Eye (tissue), 1 donor: ENCODE data around the gene B4GALT7.
"Not testable (repeated sequence)": the region's sequence is repeated elsewhere in the genome, so short reads cannot be mapped to it uniquely, and the experiment has no call there.

Source experiments
- DNase-seq: peaks from one replicate; pipeline ENCODE4 v3.0.0-alpha.2; 2015

Gene B4GALT7, protein sequence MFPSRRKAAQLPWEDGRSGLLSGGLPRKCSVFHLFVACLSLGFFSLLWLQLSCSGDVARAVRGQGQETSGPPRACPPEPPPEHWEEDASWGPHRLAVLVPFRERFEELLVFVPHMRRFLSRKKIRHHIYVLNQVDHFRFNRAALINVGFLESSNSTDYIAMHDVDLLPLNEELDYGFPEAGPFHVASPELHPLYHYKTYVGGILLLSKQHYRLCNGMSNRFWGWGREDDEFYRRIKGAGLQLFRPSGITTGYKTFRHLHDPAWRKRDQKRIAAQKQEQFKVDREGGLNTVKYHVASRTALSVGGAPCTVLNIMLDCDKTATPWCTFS

DNA sequence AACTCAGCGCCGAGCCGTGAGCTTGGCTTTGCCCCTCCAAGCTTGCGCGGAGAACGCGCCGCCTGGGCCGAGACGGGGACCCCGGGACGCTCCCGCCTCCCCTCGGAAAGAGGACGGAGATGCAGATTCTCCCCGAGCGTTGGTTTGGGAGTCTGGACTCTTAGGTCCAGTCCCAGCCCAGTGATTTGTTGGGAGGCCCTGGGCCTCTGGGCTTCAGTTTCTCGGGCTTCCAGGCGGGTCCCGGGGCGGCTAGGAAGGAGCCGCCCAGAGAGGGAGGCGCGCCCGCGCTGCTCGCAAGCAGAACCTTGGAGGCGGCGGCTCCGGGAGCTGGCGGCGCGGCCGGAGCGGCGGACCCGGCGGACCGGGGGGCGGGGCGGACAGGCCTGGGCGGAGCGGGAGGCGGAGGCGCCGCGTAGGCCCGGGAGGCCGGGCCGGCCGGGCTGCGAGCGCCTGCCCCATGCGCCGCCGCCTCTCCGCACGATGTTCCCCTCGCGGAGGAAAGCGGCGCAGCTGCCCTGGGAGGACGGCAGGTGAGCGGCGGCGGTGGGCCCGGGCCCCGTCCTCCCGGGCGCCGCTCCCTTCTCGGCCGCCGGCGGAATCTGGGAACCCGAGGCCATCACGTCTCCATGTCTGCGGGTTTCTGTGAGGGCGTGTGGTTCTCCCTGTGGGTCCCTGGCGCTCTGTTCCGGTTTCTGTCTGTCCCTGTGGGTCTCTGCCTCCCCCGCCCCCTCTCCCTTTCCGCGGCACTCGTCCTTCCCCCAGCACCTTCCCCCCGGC, at the start of gene B4GALT7:
Gene B4GALT7, plus strand, starts transcription at position 402 of the 777 bp plus-strand sequence. Its CDS starts 79 bp downstream, at position 481.
- DNase-seq = peak; percentile 92

DNA sequence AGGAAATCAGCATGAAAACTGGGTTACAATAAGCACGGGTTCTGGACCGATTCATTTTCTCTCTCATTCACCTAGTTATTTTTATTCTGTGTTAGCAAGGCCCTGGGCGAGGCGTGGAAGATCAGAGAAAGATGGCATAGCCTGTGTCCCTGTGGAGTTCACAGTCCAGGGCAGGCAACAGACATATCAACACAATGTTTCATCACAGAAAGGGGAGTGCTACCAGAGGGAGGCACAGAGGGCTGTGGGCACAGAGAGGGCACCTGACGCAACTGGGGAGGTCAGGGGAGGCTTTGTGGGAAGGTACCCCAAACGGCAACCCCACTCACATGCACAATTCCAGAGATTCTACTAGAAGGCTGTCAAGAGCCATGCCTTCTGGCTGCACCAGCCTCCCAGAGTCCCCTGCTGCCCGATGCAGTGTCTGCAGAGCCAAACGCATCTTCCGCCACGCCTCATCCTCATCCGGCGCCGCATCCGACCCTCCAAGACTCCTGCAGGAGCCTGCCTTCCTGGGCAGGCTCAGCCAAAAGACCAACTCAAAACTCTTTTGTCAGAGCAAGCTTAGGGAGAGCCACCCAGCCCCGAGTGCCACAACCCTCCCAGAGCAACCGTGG, 47.0 kb upstream of the B4GALT7 start:
- DNase-seq = peak; percentile 33

DNA sequence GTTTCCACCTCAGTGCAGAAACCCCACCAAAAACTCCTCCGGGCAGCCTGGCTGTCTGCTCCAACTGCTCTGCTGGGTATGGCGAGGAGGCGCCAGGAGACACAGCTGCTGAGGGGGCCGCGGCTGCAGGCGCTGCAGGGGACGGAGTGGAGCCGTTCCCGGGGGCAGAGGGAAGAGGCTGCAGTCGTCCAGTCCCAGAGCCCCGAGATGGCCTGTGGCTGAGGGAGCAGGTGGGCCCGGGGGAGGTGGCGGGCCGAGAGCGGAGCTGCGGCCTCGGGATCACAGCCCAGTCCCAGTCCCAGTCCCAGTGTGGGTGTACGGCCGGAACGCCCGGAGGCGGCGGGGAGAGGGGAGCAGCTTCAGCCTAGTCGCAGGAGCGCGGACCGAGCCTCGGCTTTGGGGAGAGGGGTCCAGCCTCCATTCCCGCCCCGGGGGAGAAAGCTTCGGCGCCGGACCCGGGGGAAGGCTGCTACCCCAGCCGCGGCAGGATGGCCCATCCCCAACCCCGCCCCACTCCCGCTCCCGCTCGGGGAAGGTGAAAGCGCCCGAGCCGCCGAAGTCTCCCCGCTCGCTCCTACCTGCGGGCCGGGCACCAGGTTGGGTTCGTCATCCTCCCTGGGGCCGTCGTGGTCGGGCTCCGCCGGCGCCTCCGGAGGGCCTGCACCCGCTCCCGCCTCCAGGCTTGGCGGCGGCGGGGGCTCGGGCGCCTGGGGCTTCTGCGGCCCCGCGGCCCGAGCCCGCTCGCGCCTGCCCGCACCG, 46.1 kb upstream of the B4GALT7 start:
- peak; percentile 69 for DNase-seq

DNA sequence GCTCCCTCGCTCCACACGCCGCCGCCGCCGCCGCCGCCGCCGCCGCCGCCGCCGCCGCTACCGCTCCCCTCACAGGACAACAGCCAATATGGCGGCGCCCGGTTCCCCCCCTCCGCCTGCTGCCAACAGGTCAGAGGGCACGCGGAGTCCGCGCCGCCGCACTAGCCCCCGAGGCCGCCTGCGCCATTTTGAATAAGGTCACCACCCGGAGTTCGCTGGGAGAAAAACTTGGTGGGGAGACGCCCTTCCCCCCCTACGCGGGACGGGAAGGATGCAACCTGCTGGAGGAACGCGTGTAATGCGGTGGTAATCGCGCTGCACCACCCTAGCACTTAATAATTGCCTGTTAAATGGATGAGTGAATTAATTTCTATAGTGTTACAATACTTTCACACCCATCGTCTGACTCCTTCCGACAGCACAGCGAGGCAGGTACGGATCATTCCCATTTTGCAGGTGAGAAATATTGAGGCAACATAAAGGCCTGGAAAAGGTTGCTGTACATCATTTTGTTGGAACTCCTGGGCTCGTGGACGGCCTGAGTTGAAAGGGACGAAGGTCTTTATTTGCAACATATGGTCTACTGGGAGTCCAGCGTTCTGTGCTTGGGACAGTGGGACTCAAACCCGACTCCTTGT, 45.3 kb upstream of the B4GALT7 start, which contains the start of gene FAM193B:
Gene FAM193B, minus strand, starts transcription at position 90 of the 638 bp plus-strand sequence. CDS start 105 bp downstream, outside the sequence.
- peak; percentile 96 for DNase-seq

DNA sequence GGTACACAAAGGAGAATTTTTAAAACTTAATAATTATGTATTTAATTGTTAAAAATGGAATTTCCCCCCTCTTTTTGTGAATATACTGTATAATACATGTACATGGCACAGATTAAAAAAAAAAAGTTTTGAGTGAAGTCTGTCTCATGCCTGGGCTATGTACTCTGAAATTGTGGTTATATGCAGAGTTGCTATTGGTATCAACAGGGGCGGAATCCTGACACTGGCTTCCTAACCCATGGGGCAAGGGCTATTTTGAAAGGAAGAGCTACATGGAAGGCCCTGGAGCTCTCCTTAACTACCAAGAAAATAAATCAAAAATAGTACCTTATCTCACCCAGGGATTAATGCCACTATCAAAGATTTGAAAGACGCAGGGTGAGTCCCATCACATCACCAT, 44.7 kb upstream of the B4GALT7 start:
- no peak for DNase-seq

DNA sequence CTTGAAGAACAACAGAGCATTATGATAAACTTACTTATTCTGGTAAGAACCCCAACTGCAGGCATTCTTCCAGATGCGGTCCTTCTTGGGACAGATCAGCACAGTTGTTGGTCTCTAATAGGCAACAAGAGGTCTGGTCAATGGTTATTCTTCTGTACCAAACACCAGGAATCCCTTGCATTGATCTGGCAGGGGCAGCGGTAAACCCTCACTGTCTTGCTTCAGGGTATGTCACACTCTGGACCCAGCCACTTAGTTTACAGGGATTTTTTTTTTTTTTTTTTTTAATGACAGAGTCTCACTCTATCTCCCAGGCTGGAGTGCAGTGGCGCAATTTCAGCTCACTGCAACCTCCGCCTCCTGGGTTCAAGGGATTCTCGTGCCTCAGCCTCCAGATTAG, 44.3 kb upstream of the B4GALT7 start:
- no peak for DNase-seq

DNA sequence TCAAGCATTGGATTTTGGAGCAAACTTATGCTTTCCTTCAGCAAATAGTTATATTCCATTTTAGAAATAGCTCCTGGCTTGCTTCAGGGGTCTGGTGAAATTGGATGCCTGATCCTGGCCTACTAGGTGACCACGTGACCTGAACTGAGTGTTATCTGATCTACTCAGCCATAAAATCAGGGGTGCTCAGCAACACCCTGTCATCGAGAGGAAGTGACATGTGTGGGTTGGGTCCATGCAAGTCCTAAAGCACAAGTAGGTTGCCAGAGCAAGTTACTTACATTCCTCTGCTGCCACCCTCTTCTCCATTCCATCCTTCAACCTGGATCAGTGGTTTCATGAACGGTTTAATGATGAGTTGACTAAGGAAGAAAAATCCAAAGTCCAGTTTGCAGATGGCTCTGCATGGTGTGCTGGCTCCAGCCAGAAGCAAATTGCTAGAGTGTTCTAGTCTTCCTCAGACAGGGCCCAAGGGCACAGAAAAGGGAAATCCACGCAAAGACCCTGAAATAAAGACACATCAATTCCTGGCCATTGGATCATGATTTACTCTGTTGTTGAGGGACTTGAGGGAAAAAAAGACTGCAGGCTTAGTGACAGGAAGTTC, 42.8 kb upstream of the B4GALT7 start:
- no peak for DNase-seq

DNA sequence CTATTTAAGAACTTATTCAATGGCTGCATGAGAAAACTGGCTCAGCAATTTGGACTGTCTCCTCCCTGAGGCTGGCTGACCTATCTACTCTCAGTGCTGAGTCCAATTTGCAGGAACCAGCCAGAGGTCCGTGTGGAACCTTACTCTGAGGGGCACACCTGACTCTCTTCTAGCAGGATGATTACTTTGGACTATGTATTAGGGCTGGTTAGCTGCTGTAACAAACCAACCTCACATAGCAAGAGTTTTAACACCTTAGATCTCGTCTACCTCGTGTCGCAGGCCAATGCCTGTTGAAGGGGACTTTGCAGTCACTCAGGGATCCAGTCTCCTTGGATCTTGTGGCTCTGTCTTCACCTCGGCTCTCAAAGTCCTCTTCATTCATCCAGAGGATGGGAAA, 42.1 kb upstream of the B4GALT7 start:
- no peak for DNase-seq

DNA sequence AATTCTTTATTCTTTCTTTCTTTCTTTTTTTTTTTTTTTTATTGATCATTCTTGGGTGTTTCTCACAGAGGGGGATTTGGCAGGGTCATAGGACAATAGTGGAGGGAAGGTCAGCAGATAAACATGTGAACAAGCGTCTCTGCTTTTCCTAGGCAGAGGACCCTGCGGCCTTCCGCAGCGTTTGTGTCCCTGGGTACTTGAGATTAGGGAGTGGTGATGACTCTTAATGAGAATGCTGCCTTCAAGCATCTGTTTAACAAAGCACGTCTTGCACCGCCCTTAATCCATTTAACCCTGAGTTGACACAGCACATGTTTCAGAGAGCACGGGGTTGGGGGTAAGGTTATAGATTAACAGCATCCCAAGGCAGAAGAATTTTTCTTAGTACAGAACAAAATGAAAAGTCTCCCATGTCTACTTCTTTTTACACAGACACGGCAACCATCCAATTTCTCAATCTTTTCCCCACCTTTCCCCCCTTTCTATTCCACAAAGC, 40.4 kb upstream of the B4GALT7 start:
- DNase-seq = not testable (repeated sequence)

DNA sequence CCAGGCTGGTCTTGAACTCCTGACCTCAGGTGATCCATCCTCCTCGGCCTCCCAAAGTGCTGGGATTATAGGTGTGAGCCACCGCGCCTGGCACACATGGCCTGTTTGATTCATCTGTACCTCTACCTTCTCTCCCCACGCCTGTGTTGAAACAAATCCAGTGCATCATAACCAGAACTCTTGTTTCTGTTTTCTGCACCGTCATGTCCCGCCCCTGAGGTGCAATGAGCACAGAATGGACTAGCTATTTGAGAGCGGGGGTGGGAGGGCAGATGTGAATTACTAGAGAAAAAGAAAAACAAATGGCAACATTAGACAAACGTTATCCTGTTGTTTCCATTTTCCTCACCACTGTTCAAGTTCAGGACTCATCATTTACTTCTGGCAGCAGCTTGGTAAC, 34.9 kb upstream of the B4GALT7 start:
- no peak for DNase-seq

DNA sequence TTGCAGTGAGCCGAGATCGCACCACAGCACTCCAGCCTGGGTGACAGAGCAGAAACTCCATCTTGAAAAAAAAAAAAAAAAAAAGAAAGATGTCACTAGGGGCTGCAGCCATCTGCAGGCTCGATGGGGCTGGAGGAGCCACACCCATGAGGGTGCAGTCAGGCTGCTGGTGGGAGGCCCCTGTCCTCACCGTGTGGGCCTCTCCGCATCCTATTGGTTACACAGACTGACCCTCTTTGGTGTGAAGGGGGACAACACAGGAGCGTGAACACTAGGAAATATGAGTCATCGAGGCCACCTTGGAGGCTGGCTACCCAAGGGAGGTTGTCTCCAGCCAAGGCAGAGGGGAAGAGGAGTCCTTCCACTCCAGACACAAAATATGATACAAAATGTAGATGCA, 31.6 kb upstream of the B4GALT7 start:
- no peak for DNase-seq

DNA sequence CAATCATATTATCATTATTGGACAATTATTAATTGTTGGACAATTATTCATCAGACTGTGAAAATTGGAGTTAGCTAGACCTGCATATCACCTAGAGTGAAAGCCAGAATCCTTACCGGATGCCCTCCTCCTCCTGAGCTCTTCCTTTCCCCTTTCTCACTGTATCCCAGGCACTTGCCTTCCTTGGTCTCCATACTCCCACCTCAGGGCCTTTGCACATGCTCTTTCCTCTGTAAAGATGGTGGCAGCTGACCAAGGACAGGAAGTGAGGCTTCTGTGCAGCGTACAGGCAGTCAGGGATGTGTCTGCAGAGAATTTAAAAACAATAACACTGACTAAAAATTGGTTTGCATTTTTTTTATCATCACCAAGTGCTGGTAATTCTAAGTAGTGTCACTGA, 30.0 kb upstream of the B4GALT7 start:
- DNase-seq = no peak

DNA sequence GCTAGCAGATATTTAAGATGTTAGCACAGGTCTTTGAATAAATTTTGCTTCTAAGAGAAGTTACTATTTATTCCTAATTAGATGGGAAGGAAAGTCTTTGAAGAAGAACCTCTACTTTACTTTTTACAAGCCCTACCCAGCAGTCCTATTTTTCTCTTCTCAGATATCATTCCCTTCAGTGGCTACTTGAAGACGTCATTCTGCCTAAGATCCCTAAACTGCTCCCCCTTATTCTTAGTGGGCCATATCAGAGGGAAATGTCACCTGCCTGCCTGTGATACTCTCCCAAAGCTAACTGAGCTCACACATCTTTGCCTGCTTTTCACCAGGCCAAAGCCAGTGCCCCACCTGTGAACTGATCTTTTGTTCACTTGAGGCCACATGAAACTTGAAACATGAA, 24.4 kb upstream of the B4GALT7 start:
- no peak for DNase-seq

DNA sequence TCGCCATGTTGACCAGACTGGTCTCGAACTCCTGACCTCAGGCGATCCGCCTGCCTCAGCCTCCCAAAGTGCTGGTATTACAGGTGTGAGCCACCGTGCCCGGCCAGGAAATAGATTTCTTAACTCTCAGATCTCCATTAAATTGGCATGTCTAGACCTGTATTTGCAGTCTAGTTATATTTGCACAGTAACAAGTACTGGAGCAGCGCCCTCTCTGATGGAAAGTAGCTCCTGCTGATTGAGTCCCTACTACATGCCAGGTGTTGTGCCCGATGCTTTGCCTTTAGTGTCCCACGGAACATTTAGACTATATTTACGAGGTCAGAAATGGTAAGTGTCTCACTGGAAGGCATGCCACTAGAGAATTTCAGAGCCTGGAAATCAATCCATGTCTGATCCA, 23.8 kb upstream of the B4GALT7 start:
- DNase-seq = no peak

DNA sequence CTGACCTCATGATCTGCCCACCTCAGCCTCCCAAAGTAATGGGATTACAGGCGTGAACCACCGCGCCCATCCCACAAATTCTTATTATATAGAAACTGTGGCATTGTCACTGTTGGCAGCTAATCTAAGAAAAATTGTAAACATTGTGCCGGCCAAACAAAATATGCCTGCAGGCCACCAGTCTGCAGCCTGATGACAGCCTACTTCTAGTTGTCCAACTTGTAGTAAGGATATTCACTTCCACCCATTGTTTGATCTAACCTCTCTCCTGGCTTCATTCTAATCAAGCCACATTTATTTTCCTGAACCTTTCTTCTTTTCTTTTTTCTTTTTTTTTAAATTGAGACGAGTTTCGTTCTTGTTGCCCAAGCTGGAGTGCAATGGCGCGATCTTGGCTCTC, 21.6 kb upstream of the B4GALT7 start:
- DNase-seq = no peak

DNA sequence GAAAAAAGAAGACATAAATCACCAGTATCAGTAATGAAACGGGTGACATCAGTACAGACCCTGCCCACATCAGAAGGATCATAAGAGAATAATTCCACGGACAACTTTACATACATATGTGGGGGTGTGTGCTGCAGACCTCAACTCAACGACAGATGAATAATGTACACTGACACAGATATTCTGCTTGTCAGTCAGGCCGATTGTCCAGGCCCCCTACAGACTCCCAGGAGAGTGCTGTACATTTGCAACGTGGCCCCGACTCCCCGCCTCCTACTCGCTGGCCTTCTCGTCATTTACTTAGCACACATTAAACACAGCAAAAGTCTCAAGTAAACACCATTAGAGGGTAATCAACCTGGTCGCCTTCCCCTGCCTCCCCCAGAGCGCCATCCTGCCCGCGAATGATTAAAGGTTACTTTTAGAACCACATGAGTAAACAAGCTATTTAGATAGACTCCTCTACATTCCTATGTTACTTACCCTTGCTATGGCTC, 11.5 kb upstream of the B4GALT7 start:
- no peak for DNase-seq

DNA sequence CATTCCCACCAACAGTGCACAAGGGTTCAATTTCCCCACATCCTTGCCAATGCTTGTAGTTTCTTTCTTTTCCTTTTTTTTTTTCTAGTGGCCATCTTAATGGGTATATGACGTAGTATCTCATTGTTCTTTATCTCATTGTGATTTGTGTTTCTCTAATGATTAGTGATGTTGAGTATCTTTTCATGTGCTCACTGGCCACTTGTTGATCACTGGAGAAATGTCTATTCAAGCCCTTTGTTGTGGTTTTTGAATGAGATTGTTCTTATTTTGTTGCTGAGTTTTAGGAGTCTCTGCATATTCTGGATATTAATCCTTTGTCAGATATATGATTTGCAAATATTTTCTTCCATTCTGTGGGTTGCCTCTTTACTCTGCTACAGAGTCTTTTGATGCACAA, 9.5 kb upstream of the B4GALT7 start:
- no peak for DNase-seq

DNA sequence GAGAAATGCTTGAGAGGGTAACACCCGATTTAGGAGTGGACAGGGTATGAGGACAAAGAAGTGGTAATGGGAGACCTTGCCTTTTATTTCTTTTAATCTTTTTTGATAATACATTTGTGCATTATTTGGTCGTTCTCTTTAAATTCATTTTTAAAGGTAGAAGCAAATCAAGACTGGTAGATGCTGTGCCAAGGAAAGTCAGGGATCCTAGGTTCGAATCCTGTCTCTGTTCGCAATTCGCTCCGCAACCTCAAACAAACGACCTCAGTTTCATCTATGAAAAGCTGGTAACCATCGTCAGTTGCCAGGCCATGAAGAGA, 8.3 kb upstream of the B4GALT7 start:
- no peak for DNase-seq

DNA sequence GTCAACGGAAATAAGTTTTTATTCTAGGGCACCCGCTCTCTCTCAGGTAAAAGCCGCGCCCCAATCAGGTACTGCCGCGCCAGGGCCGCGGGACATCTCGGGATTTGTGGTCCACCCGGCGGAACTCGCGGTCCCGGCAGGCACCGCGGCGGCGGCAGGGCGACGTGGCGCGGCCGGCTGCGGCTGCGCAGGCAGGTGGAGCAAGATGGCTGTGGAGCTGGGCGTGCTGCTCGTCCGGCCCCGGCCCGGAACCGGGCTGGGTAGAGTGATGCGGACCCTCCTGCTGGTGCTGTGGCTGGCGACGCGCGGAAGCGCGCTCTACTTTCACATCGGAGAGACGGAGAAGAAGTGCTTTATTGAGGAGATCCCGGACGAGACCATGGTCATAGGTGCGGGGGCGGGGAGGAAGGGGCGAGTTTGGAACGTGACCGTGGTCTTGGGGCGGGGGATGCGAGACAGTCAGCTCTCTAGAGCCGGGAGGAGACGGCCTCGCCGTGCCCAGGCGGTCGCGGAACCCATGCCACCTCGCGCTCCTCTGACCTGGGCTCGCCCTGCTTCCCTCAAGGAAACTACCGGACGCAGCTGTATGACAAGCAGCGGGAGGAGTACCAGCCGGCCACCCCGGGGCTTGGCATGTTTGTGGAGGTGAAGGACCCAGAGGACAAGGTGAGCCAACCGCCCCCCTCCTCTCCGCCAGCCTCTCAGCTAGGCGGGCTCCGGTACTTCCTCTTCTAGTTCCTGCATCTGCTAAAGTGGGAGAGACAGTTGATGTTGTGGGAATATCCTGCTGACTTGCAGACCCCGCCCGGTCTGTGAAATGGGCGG, 7.7 kb upstream of the B4GALT7 start, which contains the start of gene TMED9:
Gene TMED9, plus strand, starts transcription at position 194 of the 825 bp plus-strand sequence. Its CDS starts 12 bp downstream, at position 206.
- peak; percentile 92 for DNase-seq

DNA sequence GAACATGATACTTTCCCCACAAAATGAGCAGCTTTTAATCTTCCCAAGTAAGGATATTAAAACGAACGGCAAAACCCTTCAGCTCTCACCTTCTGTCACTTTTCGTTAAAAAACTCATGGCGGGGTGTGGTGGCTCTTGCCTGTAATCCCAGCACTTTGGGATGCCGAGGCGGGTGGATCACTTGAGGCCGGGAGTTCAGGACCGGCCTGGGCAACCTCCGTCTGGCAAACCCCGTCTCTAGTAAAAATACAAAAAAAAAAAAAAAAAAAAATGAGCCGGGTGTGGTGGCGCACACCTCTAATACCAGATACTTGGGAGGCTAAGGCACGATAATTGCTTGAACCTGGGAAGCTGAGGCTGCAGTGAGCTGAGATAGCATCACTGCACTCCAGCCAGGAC, 7.0 kb upstream of the B4GALT7 start:
- no peak for DNase-seq

DNA sequence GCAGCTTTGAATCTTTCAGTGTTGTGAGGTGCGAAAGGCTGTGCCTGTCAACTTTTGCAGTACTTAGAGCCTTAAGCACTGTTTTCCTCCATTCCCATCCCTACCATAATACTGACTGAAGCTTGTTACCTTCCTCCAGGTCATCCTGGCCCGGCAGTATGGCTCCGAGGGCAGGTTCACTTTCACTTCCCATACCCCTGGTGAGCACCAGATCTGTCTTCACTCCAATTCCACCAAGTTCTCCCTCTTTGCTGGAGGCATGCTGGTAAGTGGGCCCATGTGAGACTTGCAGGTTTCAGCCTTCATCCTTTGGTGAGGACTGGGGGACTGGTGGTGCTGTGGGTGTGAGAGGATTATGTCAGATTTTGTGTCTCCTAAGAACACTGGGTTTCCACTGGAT, 6.4 kb upstream of the B4GALT7 start:
- no peak for DNase-seq
